HCT116 (cell line): Measurements from ENCODE around the gene FADS1. TPM values are rescaled to one million over a fixed set of nuclear protein-coding genes. Genes with fewer than 3 reads are reported as not detected.

Experiments used
- ATAC-seq: fragments of 200-7000 bp; cut with Tn5 transposase; 2 replicates; pipeline ENCODE4 v1.9.1; 2020; ENCODE audit warnings: mild to moderate bottlenecking, moderate library complexity
- BruUV-seq: library from RNA; stranded (reverse); fragments of 400-500 nt; replicated peaks from 2 replicates; lab custom pipeline; 2021; lab: Mats Ljungman, UMichigan
- CTCF ChIA-PET: fragments of 300-600 bp; sonication (Branson Sonifier 250); formaldehyde crosslinking; loops from one replicate; lab custom pipeline; 2021; ENCODE audit warnings: antibody characterized with exemption; lab: Charles Lee
- POLR2A ChIA-PET: fragments of 300-600, 350-600 bp; sonication (Branson Sonifier 250); formaldehyde crosslinking; loops from one replicate; lab custom pipeline; 2021; ENCODE audit warnings: antibody characterized with exemption; lab: Charles Lee
- RAD21 ChIA-PET, 2 experiments: fragments of 300-600 bp; sonication (Branson Sonifier 250); formaldehyde crosslinking; loops; one replicate each; lab custom pipeline; 2023; ENCODE audit warnings: low total read pairs in 2 of 2; ENCODE audit not compliant: uncharacterized antibody in 2 of 2, unreplicated experiment in 2 of 2, low non-redundant PET in 1 of 2; lab: Charles Lee
- DNase-seq: peaks from one replicate; pipeline ENCODE4 v3.0.0-alpha.2; 2010; ENCODE audit warnings: low read depth, low spot score
- H2AFZ ChIP-seq: fragments of 200-600 bp; shearing (Covaris generic), sonication (generic); 2 replicates; pipeline ENCODE4 v1.6.1; 2017; ENCODE audit warnings: low read depth, mixed run types, mixed read lengths, antibody characterized with exemption, low read length; ENCODE audit not compliant: poor library complexity, severe bottlenecking
- H3K27ac ChIP-seq: 2 replicates; pipeline ENCODE4 v1.5.1; 2012; ENCODE audit warnings: low read depth, low read length
- H3K27me3 ChIP-seq: fragments of 200-600 bp; sonication (generic); 2 replicates; pipeline ENCODE4 v1.6.1; 2016; ENCODE audit warnings: mixed run types, low read length, mixed read lengths; ENCODE audit not compliant: insufficient read depth
- H3K36me3 ChIP-seq, 2 experiments: fragments of 200-500 bp in 1 of 2; fragments of 200-600 bp in 1 of 2; sonication (Bioruptor generic) in 1 of 2; sonication (generic) in 1 of 2; 2 replicates each; pipeline versions ENCODE4 v1.5.1 to v1.6.1; 2014 to 2016; ENCODE audit warnings: low read length in 2 of 2, inconsistent platforms in 1 of 2, mixed read lengths in 1 of 2, mixed run types in 1 of 2; ENCODE audit not compliant: insufficient read depth in 2 of 2, control insufficient read depth in 1 of 2
- H3K4me1 ChIP-seq, 2 experiments: fragments of 200-600 bp in 1 of 2; sonication (generic) in 1 of 2; 2 replicates each; pipeline versions ENCODE4 v1.5.1 to v1.6.1; 2012 to 2017; ENCODE audit warnings: low read length in 2 of 2, inconsistent platforms in 1 of 2, mild to moderate bottlenecking in 1 of 2, mixed read lengths in 1 of 2, mixed run types in 1 of 2, moderate library complexity in 1 of 2; ENCODE audit not compliant: insufficient read depth in 2 of 2, control insufficient read depth in 1 of 2
- H3K4me2 ChIP-seq: fragments of 200-600 bp; sonication (generic); 2 replicates; pipeline ENCODE4 v1.6.1; 2017; ENCODE audit warnings: mixed run types, low read length, mixed read lengths
- H3K4me3 ChIP-seq, 2 experiments: fragments of 200-600 bp in 1 of 2; sonication (generic) in 1 of 2; replicated peaks in 1 of 2; 2 replicates each; pipeline ENCODE4 v1.5.1; 2011 to 2016; ENCODE audit warnings: low read length in 2 of 2, control low read depth in 1 of 2, low read depth in 1 of 2, mild to moderate bottlenecking in 1 of 2, mixed read lengths in 1 of 2, mixed run types in 1 of 2
- H3K79me2 ChIP-seq: fragments of 200-600 bp; sonication (generic); 2 replicates; pipeline ENCODE4 v1.6.1; 2017; ENCODE audit warnings: mild to moderate bottlenecking, mixed run types, low read length, moderate library complexity, mixed read lengths; ENCODE audit not compliant: insufficient read depth
- H3K9ac ChIP-seq: fragments of 200-600 bp; sonication (generic); 2 replicates; pipeline ENCODE4 v1.6.1; 2016; ENCODE audit warnings: low read length, mixed read lengths
- H3K9me2 ChIP-seq: fragments of 200-600 bp; sonication (generic), shearing (Covaris generic); 2 replicates; pipeline ENCODE4 v1.6.1; 2017; ENCODE audit warnings: mixed run types, mild to moderate bottlenecking, moderate library complexity; ENCODE audit not compliant: insufficient read depth
- H3K9me3 ChIP-seq, 2 experiments: fragments of 200-500 bp in 1 of 2; fragments of 200-600 bp in 1 of 2; sonication (Bioruptor generic) in 1 of 2; sonication (generic) in 1 of 2; 2 replicates each; pipeline ENCODE4 v1.6.1; 2014 to 2017; ENCODE audit warnings: low read length in 2 of 2, mixed read lengths in 2 of 2, inconsistent platforms in 1 of 2, low read depth in 1 of 2, mild to moderate bottlenecking in 1 of 2, mixed run types in 1 of 2, moderate library complexity in 1 of 2; ENCODE audit not compliant: control insufficient read depth in 1 of 2, insufficient read depth in 1 of 2
- H4K20me1 ChIP-seq: fragments of 200-600 bp; sonication (generic), shearing (Covaris generic); 2 replicates; pipeline ENCODE4 v1.6.1; 2017; ENCODE audit warnings: mixed run types, mild to moderate bottlenecking, moderate library complexity; ENCODE audit not compliant: insufficient read depth
- EZH2phosphoT487 ChIP-seq: fragments of 200-600 bp; IDR thresholded peaks from 2 replicates; pipeline ENCODE4 v1.6.1; 2018; ENCODE audit warnings: antibody characterized with exemption, borderline replicate concordance
- FOSL1 ChIP-seq: IDR thresholded peaks from 2 replicates; pipeline ENCODE4 v1.6.1; 2012; ENCODE audit warnings: low read depth
- JUND ChIP-seq: IDR thresholded peaks from 2 replicates; pipeline ENCODE4 v1.6.1; 2012
- POLR2AphosphoS5 ChIP-seq: IDR thresholded peaks from 2 replicates; pipeline ENCODE4 v1.6.1; 2011; ENCODE audit warnings: mild to moderate bottlenecking, low read depth, low read length, moderate library complexity
- SIN3A ChIP-seq: IDR thresholded peaks from 2 replicates; pipeline ENCODE4 v1.6.1; 2012; ENCODE audit warnings: low read depth
- YY1 ChIP-seq: IDR thresholded peaks from 2 replicates; pipeline ENCODE4 v1.6.1; 2011; ENCODE audit warnings: low read length, low read depth, moderate library complexity, mild to moderate bottlenecking; ENCODE audit not compliant: insufficient replicate concordance; ENCODE audit errors: extremely low read depth
- ZNF274 ChIP-seq: fragments of 200-500 bp; sonication (Bioruptor generic); IDR thresholded peaks from 2 replicates; pipeline ENCODE4 v1.6.1; 2014; ENCODE audit warnings: mild to moderate bottlenecking, low read depth, low read length, inconsistent platforms
- intact Hi-C: fragments of 100-400 bp; cut with micrococcal nuclease; formaldehyde crosslinking; loops from 2 replicates; pipeline ENCODE4 v1.10.0; 2022
- total RNA-seq: library from RNA; stranded (reverse); gene quantifications from one replicate; pipeline ENCODE4 v1.2.1, GENCODE V29; 2021; ENCODE audit not compliant: unreplicated experiment
- TF ChIP-seq, protein P1 (sequence below): IDR thresholded peaks from 2 replicates; pipeline ENCODE4 v1.6.1; 2012; ENCODE audit warnings: low read depth

Gene FADS1
- total RNA-seq, 1 experiment from 2014 or later, result 56.6 TPM

DNA sequence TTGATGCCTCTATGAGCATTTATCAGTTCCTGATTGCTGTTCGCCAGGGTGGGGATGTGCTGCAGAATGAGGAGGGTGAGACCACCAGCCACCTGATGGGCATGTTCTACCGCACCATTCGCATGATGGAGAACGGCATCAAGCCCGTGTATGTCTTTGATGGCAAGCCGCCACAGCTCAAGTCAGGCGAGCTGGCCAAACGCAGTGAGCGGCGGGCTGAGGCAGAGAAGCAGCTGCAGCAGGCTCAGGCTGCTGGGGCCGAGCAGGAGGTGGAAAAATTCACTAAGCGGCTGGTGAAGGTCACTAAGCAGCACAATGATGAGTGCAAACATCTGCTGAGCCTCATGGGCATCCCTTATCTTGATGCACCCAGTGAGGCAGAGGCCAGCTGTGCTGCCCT, 21.3 kb downstream of the FADS1 start:
- Histone ChIP-seq H3K4me1 (peaks cover 4 to 16% of the 10 kb centered on the region in 2 experiments; a peak in 2 of 4 replicates), H3K36me3 (peaks cover 10 to 43% of the 10 kb centered on the region in 2 experiments), H3K79me2 (peaks cover 96% of the 10 kb centered on the region), H3K9me2 (no peaks in the 10 kb centered on the region), H3K9ac (no peak overlapping the region), H3K4me2 (no peak overlapping the region), H3K27me3 (no peaks in the 10 kb centered on the region), H4K20me1 (peaks cover 10% of the 10 kb centered on the region; the same call in 1 of the 2 replicates), H2AFZ (no peak overlapping the region), H3K27ac (no peak overlapping the region), H3K4me3 (no peak overlapping the region), H3K9me3 (no peaks in the 10 kb centered on the region)
- ChIA-PET POLR2A (no interaction called here), CTCF (interaction anchor here (3.4 to 5.2 kb wide), 4 partner anchors 102 to 312 kb away, joined by 36 to 111 read pairs (median 46); partner anchors contain the start of gene BEST1), RAD21 (no interaction called here)
- DNase-seq (no peak), ATAC-seq (no peak)
- TF ChIP-seq JUND (no peak), SIN3A (no peak), FOSL1 (no peak), YY1 (no peak), POLR2AphosphoS5 (no peak), EZH2phosphoT487 (no peak), ZNF274 (no peak)
- TF ChIP-seq, protein P1, sequence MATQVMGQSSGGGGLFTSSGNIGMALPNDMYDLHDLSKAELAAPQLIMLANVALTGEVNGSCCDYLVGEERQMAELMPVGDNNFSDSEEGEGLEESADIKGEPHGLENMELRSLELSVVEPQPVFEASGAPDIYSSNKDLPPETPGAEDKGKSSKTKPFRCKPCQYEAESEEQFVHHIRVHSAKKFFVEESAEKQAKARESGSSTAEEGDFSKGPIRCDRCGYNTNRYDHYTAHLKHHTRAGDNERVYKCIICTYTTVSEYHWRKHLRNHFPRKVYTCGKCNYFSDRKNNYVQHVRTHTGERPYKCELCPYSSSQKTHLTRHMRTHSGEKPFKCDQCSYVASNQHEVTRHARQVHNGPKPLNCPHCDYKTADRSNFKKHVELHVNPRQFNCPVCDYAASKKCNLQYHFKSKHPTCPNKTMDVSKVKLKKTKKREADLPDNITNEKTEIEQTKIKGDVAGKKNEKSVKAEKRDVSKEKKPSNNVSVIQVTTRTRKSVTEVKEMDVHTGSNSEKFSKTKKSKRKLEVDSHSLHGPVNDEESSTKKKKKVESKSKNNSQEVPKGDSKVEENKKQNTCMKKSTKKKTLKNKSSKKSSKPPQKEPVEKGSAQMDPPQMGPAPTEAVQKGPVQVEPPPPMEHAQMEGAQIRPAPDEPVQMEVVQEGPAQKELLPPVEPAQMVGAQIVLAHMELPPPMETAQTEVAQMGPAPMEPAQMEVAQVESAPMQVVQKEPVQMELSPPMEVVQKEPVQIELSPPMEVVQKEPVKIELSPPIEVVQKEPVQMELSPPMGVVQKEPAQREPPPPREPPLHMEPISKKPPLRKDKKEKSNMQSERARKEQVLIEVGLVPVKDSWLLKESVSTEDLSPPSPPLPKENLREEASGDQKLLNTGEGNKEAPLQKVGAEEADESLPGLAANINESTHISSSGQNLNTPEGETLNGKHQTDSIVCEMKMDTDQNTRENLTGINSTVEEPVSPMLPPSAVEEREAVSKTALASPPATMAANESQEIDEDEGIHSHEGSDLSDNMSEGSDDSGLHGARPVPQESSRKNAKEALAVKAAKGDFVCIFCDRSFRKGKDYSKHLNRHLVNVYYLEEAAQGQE, result no peak
- intact Hi-C loops, result no loop called here
- BruUV-seq, result no TSS peak
